Left ventricle myocardium inferior (tissue), 1 donor: ENCODE data around the gene CNOT4. TPM values are rescaled to one million over a fixed set of nuclear protein-coding genes. Genes with fewer than 3 reads are reported as not detected.

Source experiments
- DNase-seq: peaks from one replicate; pipeline ENCODE4 v3.0.0-alpha.2; 2020
- H3K27ac ChIP-seq: fragments of 200-600 bp; replicated peaks from 2 replicates; pipeline ENCODE4 v1.8.0; 2021
- H3K27me3 ChIP-seq: fragments of 200-600 bp; 2 replicates; pipeline ENCODE4 v1.8.0; 2021; ENCODE audit warnings: low read depth
- H3K36me3 ChIP-seq: fragments of 200-600 bp; 2 replicates; pipeline ENCODE4 v1.8.0; 2021
- H3K4me1 ChIP-seq: fragments of 200-600 bp; 2 replicates; pipeline ENCODE4 v1.8.0; 2021
- H3K4me3 ChIP-seq: fragments of 200-600 bp; 2 replicates; pipeline ENCODE4 v1.8.0; 2021; ENCODE audit warnings: mild to moderate bottlenecking, moderate library complexity
- H3K9me3 ChIP-seq: fragments of 200-600 bp; replicated peaks from 2 replicates; pipeline ENCODE4 v1.8.0; 2021
- CTCF ChIP-seq: fragments of 200-600 bp; IDR thresholded peaks from 2 replicates; pipeline ENCODE4 v1.8.0; 2021; ENCODE audit warnings: antibody characterized with exemption, mild to moderate bottlenecking, borderline replicate concordance
- intact Hi-C: fragments of 100-400 bp; cut with micrococcal nuclease; formaldehyde crosslinking; loops from one replicate; pipeline ENCODE4 v1.11.0; 2022
- total RNA-seq: library from RNA; stranded (reverse); fragmentation: NEBNext Ultra II Directional; extraction: Animal tissue kit (Norgen Biotek cat#: 25700); gene quantifications from one replicate; pipeline ENCODE4 v1.2.1, GENCODE V29; 2021
- donor health status: DM: no; HTN: yes; CAD: no; lungs with severe emphysema.

Gene CNOT4
- total RNA-seq, 1 donor from 2014 or later = 26.1 TPM

GRCh38 chr7:135553346-135553745, 43.4 kb upstream of the CNOT4 start:
- intact Hi-C loops = loop anchor here (10.0 kb wide), 1 partner anchor 279 kb away; no protein-coding TSS in a partner anchor
- TF ChIP-seq CTCF = no peak
- H3K4me1 ChIP-seq = peaks cover 6% of the 10 kb centered on the region
- DNase-seq = no peak
- H3K27me3 ChIP-seq = peaks cover 1% of the 10 kb centered on the region
- H3K9me3 ChIP-seq = no peaks in the 10 kb centered on the region
- H3K36me3 ChIP-seq = no peaks in the 10 kb centered on the region
- no peak overlapping the region for H3K4me3 ChIP-seq
- no peak overlapping the region for H3K27ac ChIP-seq

GRCh38 chr7:135552148-135552547, 42.2 kb upstream of the CNOT4 start:
- Histone ChIP-seq H3K4me3 (no peak overlapping the region), H3K9me3 (no peaks in the 10 kb centered on the region), H3K27ac (no peak overlapping the region), H3K36me3 (no peaks in the 10 kb centered on the region), H3K27me3 (peaks cover 6% of the 10 kb centered on the region), H3K4me1 (no peaks in the 10 kb centered on the region)
- intact Hi-C loops = loop anchor here (10.0 kb wide), 1 partner anchor 277 kb away; no protein-coding TSS in a partner anchor
- DNase-seq = no peak
- TF ChIP-seq CTCF = no peak

- Histone ChIP-seq H3K4me3 (no peak overlapping the region), H3K9me3 (no peaks in the 10 kb centered on the region), H3K27ac (no peak overlapping the region), H3K27me3 (peaks cover 6% of the 10 kb centered on the region), H3K4me1 (no peaks in the 10 kb centered on the region), H3K36me3 (no peaks in the 10 kb centered on the region)
- intact Hi-C loops = loop anchor here (10.0 kb wide), 1 partner anchor 275 kb away; no protein-coding TSS in a partner anchor
- TF ChIP-seq CTCF = no peak
- no peak for DNase-seq
Observed at GRCh38 chr7:135550196-135550595, 40.3 kb upstream of the CNOT4 start.

GRCh38 chr7:135541029-135541428, 31.1 kb upstream of the CNOT4 start:
- Histone ChIP-seq H3K9me3 (no peaks in the 10 kb centered on the region), H3K27ac (no peak overlapping the region), H3K4me1 (no peaks in the 10 kb centered on the region), H3K27me3 (no peaks in the 10 kb centered on the region), H3K36me3 (no peaks in the 10 kb centered on the region), H3K4me3 (no peak overlapping the region)
- no peak for TF ChIP-seq CTCF
- intact Hi-C loops = no loop called here
- no peak for DNase-seq

- no peak for DNase-seq
- no peak for TF ChIP-seq CTCF
- no peaks in the 10 kb centered on the region for H3K27me3 ChIP-seq
- no peaks in the 10 kb centered on the region for H3K4me1 ChIP-seq
- H3K27ac ChIP-seq = no peak overlapping the region
- no peak overlapping the region for H3K4me3 ChIP-seq
- H3K9me3 ChIP-seq = no peaks in the 10 kb centered on the region
- intact Hi-C loops = no loop called here
- H3K36me3 ChIP-seq = no peaks in the 10 kb centered on the region
Observed at GRCh38 chr7:135539629-135540028, 29.7 kb upstream of the CNOT4 start.
